K562 (cell line): ENCODE data around the gene ONECUT1. TPM values are rescaled to one million over a fixed set of nuclear protein-coding genes. Genes with fewer than 3 reads are reported as not detected.

Experiments
- ATAC-seq: fragments of 200-7000 bp; cut with Tn5 transposase; 3 replicates; pipeline ENCODE4 v1.9.1; 2020; ENCODE audit warnings: moderate library complexity
- BruUV-seq: library from RNA; stranded (reverse); fragments of 400-500 nt; replicated peaks from 2 replicates; lab custom pipeline; 2021; lab: Mats Ljungman, UMichigan
- CTCF ChIA-PET: fragments of 300-600 bp; formaldehyde crosslinking; extraction: SDS; loops from one replicate; lab custom pipeline; 2021; ENCODE audit warnings: low intra/inter-chr PET ratio; lab: Yijun Ruan, JAX
- POLR2A ChIA-PET: fragments of 300-600, 350-650 bp; sonication (Branson Sonifier 250); formaldehyde crosslinking; extraction: SDS; loops from one replicate; lab custom pipeline; 2021; ENCODE audit warnings: antibody characterized with exemption, inconsistent platforms; lab: Yijun Ruan, JAX
- DNase-seq, 4 experiments: peaks; one replicate each; pipeline versions ENCODE4 v3.0.0 to v3.0.0-alpha.2; 2011 to 2018; ENCODE audit warnings: low spot score in 3 of 4, mixed read lengths in 3 of 4; ENCODE audit errors: extremely low read depth in 1 of 4
- FAIRE-seq: peaks from 2 replicates; lab custom pipeline; 2011; peaks lifted over from hg19 to GRCh38; lab: Jason Lieb, UNC
- H2AFZ ChIP-seq: 2 replicates; pipeline ENCODE4 v1.6.0; 2011; ENCODE audit warnings: low read depth, low read length, control low read depth, inconsistent platforms
- H3K27ac ChIP-seq: fragments of 200-600 bp; 3 replicates; pipeline ENCODE4 v1.8.0; 2011; ENCODE audit warnings: low read depth, mild to moderate bottlenecking, control low read depth, inconsistent platforms, low read length, moderate library complexity, mixed read lengths; ENCODE audit errors: extremely low read depth
- H3K27me3 ChIP-seq, 2 experiments: fragments of 300-600 bp in 1 of 2; 2 replicates in 1 of 2; 3 replicates in 1 of 2; pipeline versions ENCODE4 v1.6.0 to v1.8.0; 2011; ENCODE audit warnings: inconsistent platforms in 2 of 2, low read length in 2 of 2, mild to moderate bottlenecking in 1 of 2, mixed read lengths in 1 of 2, moderate library complexity in 1 of 2; ENCODE audit not compliant: control insufficient read depth in 2 of 2, insufficient read depth in 2 of 2
- H3K36me3 ChIP-seq: fragments of 300-600 bp; 3 replicates; pipeline ENCODE4 v1.8.0; 2011; ENCODE audit warnings: mild to moderate bottlenecking, low read length, inconsistent platforms; ENCODE audit not compliant: control insufficient read depth, insufficient read depth
- H3K4me1 ChIP-seq, 2 experiments: fragments of 200-600 bp in 1 of 2; replicated peaks in 1 of 2; 2 replicates in 1 of 2; 3 replicates in 1 of 2; pipeline versions ENCODE4 v1.5.1 to v1.8.0; 2011; ENCODE audit warnings: inconsistent platforms in 2 of 2, low read length in 2 of 2, mild to moderate bottlenecking in 1 of 2, mixed read lengths in 1 of 2, moderate library complexity in 1 of 2; ENCODE audit not compliant: control insufficient read depth in 2 of 2, insufficient read depth in 2 of 2
- H3K4me2 ChIP-seq: 2 replicates; pipeline ENCODE4 v1.6.1; 2011; ENCODE audit warnings: low read length, control low read depth, inconsistent platforms, mixed read lengths; ENCODE audit not compliant: insufficient read depth
- H3K4me3 ChIP-seq: fragments of 200-600 bp; sonication (generic), shearing (Covaris generic); 2 replicates; pipeline ENCODE4 v1.5.1; 2016; ENCODE audit warnings: control low read depth, inconsistent platforms
- H3K79me2 ChIP-seq: fragments of 200-600 bp; 3 replicates; pipeline ENCODE4 v1.8.0; 2011; ENCODE audit warnings: low read length, inconsistent platforms; ENCODE audit not compliant: control insufficient read depth, insufficient read depth
- H3K9ac ChIP-seq, 2 experiments: 2 replicates each; pipeline versions ENCODE4 v1.6.0 to v1.6.1; 2011; ENCODE audit warnings: low read depth in 2 of 2, low read length in 2 of 2, control low read depth in 1 of 2, inconsistent platforms in 1 of 2, mild to moderate bottlenecking in 1 of 2, mixed read lengths in 1 of 2; ENCODE audit not compliant: insufficient read depth in 1 of 2
- H3K9me1 ChIP-seq: one replicate; pipeline ENCODE4 v1.6.0; 2011; ENCODE audit warnings: inconsistent platforms, mild to moderate bottlenecking, low read length, moderate library complexity; ENCODE audit not compliant: control insufficient read depth, insufficient read depth
- H3K9me3 ChIP-seq: replicated peaks from 2 replicates; pipeline ENCODE4 v1.5.1; 2011; ENCODE audit warnings: low read depth, low read length, inconsistent platforms; ENCODE audit not compliant: control insufficient read depth, insufficient read depth
- H4K20me1 ChIP-seq: replicated peaks from 2 replicates; pipeline ENCODE4 v1.6.1; 2011; ENCODE audit warnings: low read length, inconsistent platforms, mixed read lengths; ENCODE audit not compliant: control insufficient read depth, insufficient read depth
- BRD9 ChIP-seq: fragments of 450-650 bp; IDR thresholded peaks from 2 replicates; pipeline ENCODE4 v1.6.1; 2018; ENCODE audit warnings: low read depth; ENCODE audit not compliant: partially characterized antibody
- CBFA2T3 ChIP-seq: fragments of 450-650 bp; IDR thresholded peaks from 2 replicates; pipeline ENCODE4 v1.6.1; 2017
- E2F1 ChIP-seq: sonication (generic); formaldehyde crosslinking; IDR thresholded peaks from 2 replicates; pipeline ENCODE4 v1.8.1; 2023; ENCODE audit warnings: mild to moderate bottlenecking, missing genetic modification reagents, moderate library complexity
- HNRNPK ChIP-seq: fragments of 200-400 bp; formaldehyde crosslinking; IDR thresholded peaks from one replicate; pipeline ENCODE4 v1.6.1; 2018; ENCODE audit warnings: mild to moderate bottlenecking, low read depth, low read length; ENCODE audit not compliant: poor library complexity, severe bottlenecking
- KDM5B ChIP-seq: fragments of 200-600 bp; sonication (generic); IDR thresholded peaks from 2 replicates; pipeline ENCODE4 v1.6.1; 2012; ENCODE audit warnings: low read depth, mild to moderate bottlenecking, moderate library complexity, low read length, control low read depth, inconsistent platforms; ENCODE audit not compliant: insufficient replicate concordance
- NFRKB ChIP-seq: fragments of 450-650 bp; IDR thresholded peaks from 2 replicates; pipeline ENCODE4 v1.6.1; 2016; ENCODE audit warnings: low read depth
- XRCC4 ChIP-seq: IDR thresholded peaks from one replicate; pipeline ENCODE4 v1.6.1; 2011; ENCODE audit not compliant: insufficient read depth, insufficient read length; ENCODE audit errors: extremely low read depth
- ZKSCAN1 ChIP-seq: fragments of 150-350 bp; IDR thresholded peaks from 2 replicates; pipeline ENCODE4 v1.6.1; 2016; ENCODE audit warnings: low read depth, low read length
- ZNF133 ChIP-seq: fragments of 250-450 bp; sonication (Bioruptor Pico); IDR thresholded peaks from 2 replicates; pipeline ENCODE4 v1.4.0; 2020; ENCODE audit warnings: mild to moderate bottlenecking
- WGBS: fragments of 100-300 bp; shearing (Covaris generic); methylation state at CpG from one replicate; pipeline ENCODE4 v1.1.6; 2016; ENCODE audit warnings: low coverage, mixed read lengths; ENCODE audit not compliant: insufficient coverage; ENCODE audit errors: missing lambda C conversion rate; 5-methylcytosine and 5-hydroxymethylcytosine counted together
- in situ Hi-C: fragments of 300-500 bp; cut with MboI; formaldehyde crosslinking; loops from 4 replicates; pipeline ENCODE4 v1.15.0; 2018; ENCODE audit warnings: inconsistent platforms, mixed read lengths
- intact Hi-C: fragments of 100-400 bp; cut with micrococcal nuclease; formaldehyde crosslinking; loops from 2 replicates; pipeline ENCODE4 v1.14.2; 2022
- polyA plus RNA-seq, 8 experiments: library from polyadenylated mRNA; depleted of rRNA in 4 of 8; stranded (reverse) in 5 of 8; unstranded in 3 of 8; fragments of >200 nt; fragmentation: Nextera tagmentation in 2 of 8; fragmentation: Illumina TruSeq in 1 of 8; extraction: Ambion mirVana in 2 of 8; extraction: Trizol in 1 of 8; gene quantifications; 2 replicates each; pipeline versions ENCODE4 v1.2.1 to v1.2.3, GENCODE V29; 2011 to 2014; ENCODE audit warnings: inconsistent platforms in 1 of 8, missing spikeins in 1 of 8
- total RNA-seq, 7 experiments: library from RNA; depleted of rRNA in 6 of 7; stranded (reverse); fragments of >200 nt in 6 of 7; fragmentation: Illumina TruSeq in 2 of 7; extraction: Trizol in 2 of 7; gene quantifications; 2 replicates each; pipeline versions ENCODE4 v1.2.1 to v1.2.3, GENCODE V29; 2011 to 2021; ENCODE audit warnings: low replicate concordance in 1 of 7

Gene ONECUT1
- total and polyA plus RNA-seq, 9 of the 15 experiments (the other 6 are each of a cell fraction or from before 2014, with no cell fraction given) = not detected

DNA sequence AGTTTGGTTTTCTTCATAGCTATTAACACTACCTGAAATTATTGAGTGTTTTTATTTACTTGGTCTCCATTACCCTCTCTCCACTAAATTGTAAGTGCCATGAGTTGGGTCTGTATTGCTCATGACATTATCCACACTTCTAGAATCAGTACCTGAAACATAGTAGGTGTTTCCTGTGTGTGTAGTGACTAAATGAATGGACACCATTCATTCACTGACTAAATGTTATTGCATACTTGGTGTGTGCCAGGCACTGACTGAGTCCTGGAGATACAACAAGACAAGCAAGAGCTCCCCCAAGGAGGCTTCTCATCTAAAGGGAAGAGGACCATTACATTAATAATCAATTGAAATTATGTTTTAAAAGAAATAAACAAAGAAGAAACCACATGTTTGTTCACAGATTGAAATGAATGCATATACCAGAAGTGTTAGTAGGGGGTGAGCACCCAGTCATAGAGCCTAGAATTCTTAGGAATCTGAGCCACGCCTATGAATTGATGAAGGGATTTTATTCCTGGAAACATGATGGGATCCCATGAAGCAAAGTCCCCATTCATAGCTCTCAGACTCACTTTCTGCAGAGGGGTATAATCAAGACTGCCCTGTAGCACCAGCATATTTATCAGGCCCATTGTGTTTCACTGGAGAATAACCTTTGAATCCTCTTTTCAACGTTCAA, 79.3 kb downstream of the ONECUT1 start:
- ChIA-PET CTCF (no interaction called here), POLR2A (no interaction called here)
- Histone ChIP-seq H4K20me1 (no peaks in the 10 kb centered on the region), H2AFZ (no peak overlapping the region), H3K4me2 (no peak overlapping the region), H3K27ac (no peak overlapping the region), H3K9ac (no peak overlapping the region), H3K9me3 (no peaks in the 10 kb centered on the region), H3K27me3 (no peaks in the 10 kb centered on the region; a peak in 1 of 5 replicates), H3K4me3 (no peak overlapping the region), H3K4me1 (no peaks in the 10 kb centered on the region), H3K36me3 (no peaks in the 10 kb centered on the region), H3K9me1 (no peaks in the 10 kb centered on the region)
- FAIRE-seq = no peak
- WGBS = 0% methylated on average over 2 of the region's 2 CpGs
- DNase-seq = no peak
- no TSS peak for BruUV-seq
- in situ Hi-C loops (no loop called here), intact Hi-C loops (loop anchor here (10.0 kb wide), 1 partner anchor 56 kb away; no protein-coding TSS in a partner anchor)
- TF ChIP-seq ZKSCAN1 (no peak), NFRKB (no peak), CBFA2T3 (no peak), XRCC4 (no peak), ZNF133 (CRISPR knock-in tag) (no peak), BRD9 (no peak), E2F1 (no peak), KDM5B (no peak), HNRNPK (no peak)
- TF ChIP-seq, all 486 proteins: peak for 0
- H3K79me2 ChIP-seq = no peaks in the 10 kb centered on the region
- ATAC-seq = no peak
